ENCODE data around the gene MPZL1.

The MPZL1 gene

DNA sequence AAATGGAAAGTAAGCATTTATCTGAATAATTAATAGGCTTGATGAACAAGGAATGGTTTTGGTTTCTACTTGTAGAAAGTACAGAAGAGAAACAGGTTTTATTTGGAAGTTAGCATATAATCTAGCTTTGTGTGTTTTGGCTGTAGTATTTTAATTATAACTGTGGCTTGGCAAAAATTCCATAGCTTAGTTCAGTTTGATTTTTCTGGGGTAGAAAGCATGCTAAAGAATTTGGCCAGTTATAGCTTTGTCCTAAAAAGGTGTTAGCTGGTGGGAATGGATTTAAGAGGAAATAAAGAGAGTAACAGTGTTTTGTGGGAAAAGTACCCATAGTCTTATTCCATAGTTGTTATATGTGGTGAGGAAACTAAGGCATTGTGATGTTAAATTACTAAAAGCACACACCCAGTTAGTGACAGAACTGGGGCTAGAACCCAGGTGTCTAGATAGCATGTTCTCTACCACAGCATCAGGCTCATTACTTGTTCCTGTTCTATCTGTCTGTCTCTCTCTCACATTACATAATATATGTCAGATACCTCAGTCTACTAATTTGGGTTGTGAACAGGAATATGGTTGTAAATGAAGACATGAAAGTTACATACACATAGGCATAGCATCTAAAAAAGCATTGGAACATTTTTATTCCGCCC is 55.0 kb downstream of the MPZL1 start:
- TF ChIP-seq, protein P1, sequence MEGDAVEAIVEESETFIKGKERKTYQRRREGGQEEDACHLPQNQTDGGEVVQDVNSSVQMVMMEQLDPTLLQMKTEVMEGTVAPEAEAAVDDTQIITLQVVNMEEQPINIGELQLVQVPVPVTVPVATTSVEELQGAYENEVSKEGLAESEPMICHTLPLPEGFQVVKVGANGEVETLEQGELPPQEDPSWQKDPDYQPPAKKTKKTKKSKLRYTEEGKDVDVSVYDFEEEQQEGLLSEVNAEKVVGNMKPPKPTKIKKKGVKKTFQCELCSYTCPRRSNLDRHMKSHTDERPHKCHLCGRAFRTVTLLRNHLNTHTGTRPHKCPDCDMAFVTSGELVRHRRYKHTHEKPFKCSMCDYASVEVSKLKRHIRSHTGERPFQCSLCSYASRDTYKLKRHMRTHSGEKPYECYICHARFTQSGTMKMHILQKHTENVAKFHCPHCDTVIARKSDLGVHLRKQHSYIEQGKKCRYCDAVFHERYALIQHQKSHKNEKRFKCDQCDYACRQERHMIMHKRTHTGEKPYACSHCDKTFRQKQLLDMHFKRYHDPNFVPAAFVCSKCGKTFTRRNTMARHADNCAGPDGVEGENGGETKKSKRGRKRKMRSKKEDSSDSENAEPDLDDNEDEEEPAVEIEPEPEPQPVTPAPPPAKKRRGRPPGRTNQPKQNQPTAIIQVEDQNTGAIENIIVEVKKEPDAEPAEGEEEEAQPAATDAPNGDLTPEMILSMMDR (IDR thresholded peaks at IDR 0.05; ENCODE audit: extremely low read depth, insufficient read depth, missing control alignments) = no peak
- in situ Hi-C loops (cut with MboI; ENCODE audit: low pct_unique_long_range_greater_than_20kb, low sequenced_read_pairs, unreplicated experiment) = no loop called here
- DNase-seq (ENCODE audit: low spot score) = no peak

DNA sequence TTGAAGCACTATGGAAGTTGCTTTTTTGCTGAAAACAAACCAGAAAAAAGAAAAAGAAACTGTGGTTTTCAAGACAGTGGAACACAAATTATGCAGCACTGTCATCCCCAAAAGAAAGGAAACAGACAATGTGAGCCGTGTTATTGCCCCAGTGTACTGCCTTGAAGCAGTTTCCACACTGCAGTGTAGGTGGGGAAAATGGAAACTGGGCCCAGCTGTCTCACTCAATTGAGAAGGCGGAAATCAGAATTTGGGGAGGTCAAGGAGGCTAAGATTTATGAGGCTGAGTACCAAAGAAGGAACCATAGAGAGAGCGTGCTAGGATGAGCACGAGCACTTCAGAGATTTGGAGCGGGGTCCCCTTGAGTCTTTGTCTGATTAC is 55.5 kb downstream of the MPZL1 start:
- DNase-seq (ENCODE audit: low spot score) = no peak
- TF ChIP-seq, protein P1 (IDR thresholded peaks at IDR 0.05; ENCODE audit: extremely low read depth, insufficient read depth, missing control alignments) = no peak
- in situ Hi-C loops (cut with MboI; ENCODE audit: low pct_unique_long_range_greater_than_20kb, low sequenced_read_pairs, unreplicated experiment) = no loop called here

DNA sequence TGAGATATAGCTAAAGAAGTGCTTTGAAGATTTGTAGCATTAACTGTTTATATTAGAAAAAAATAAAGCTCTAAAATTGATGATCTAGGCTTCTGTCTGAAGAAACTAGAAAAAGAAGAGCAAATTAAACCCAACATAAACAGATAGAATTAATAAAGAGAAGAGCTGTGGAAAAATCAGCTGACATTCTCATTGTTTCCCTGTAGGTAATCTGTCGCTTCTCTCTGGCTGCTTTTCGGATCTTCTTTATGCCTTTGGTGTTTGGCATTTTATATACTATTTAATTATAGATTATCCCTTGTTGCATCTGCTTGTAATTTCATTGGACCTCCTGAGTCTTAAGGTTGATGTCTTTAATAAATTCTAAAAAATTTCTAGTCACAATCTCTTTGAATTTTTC is 59.8 kb downstream of the MPZL1 start:
- in situ Hi-C loops (cut with MboI; ENCODE audit: low pct_unique_long_range_greater_than_20kb, low sequenced_read_pairs, unreplicated experiment) = loop anchor here (10.0 kb wide), 1 partner anchor 57 kb away; the partner anchor contains the start of gene MPZL1
- TF ChIP-seq, protein P1 (IDR thresholded peaks at IDR 0.05; ENCODE audit: extremely low read depth, insufficient read depth, missing control alignments) = no peak
- DNase-seq (ENCODE audit: low spot score) = no peak

DNA sequence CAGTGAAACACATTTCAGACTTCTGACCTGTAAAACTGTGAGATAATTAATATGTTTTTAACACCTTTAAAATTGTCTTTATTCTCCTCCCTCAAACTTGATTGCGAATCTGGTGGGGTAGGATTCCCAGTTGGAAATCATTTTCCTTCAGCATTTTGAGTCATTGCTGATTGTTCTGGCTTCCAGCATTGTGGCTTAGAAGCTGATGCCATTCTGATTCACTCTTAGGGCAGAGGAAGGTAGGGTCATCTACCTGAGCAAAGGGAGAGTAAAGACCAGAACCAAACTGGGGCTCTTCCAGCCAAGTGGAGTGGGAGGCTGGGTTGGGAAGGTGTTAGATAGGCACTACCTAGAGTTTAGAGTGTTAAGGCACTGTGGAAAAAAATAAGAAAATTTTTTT is 61.2 kb downstream of the MPZL1 start:
- in situ Hi-C loops (cut with MboI; ENCODE audit: low pct_unique_long_range_greater_than_20kb, low sequenced_read_pairs, unreplicated experiment) = loop anchor here (10.0 kb wide), 1 partner anchor 58 kb away; the partner anchor contains the start of gene MPZL1
- TF ChIP-seq, protein P1 (IDR thresholded peaks at IDR 0.05; ENCODE audit: extremely low read depth, insufficient read depth, missing control alignments) = no peak
- DNase-seq (ENCODE audit: low spot score) = no peak

DNA sequence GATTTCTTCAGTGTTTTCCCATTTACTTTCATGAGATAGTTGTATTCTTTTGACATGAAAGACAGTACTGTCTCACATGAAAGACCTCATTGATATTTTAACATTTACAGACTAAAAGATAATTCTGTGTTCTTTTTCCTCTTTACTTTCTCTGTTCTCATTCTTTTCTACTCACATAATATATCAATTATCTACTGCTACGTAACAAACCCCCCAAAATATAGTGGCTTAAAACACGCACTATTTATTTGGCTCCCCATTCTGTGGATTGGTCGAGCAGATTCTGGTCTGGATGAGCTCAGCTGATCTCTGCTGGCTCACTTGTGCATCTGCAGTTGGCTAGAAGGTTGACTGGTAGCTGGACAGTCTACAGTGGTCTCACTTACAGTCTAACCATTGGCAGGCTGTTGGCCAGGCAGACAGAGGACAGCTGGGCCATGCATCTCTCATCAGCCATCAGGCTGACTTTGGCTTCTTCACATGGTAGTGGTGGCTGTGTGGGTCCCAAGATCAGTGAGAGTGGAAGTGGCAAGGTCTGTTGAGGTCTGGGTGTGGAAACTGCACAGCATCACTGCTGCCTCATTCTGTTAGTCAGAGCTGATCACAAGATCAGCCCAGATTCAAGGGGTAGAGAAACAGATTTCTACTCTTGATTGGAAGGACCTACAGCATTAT is 63.2 kb downstream of the MPZL1 start:
- in situ Hi-C loops (cut with MboI; ENCODE audit: low pct_unique_long_range_greater_than_20kb, low sequenced_read_pairs, unreplicated experiment) = loop anchor here (10.0 kb wide), 1 partner anchor 60 kb away; the partner anchor contains the start of gene MPZL1
- DNase-seq (ENCODE audit: low spot score) = no peak
- TF ChIP-seq, protein P1 (IDR thresholded peaks at IDR 0.05; ENCODE audit: extremely low read depth, insufficient read depth, missing control alignments) = no peak

DNA sequence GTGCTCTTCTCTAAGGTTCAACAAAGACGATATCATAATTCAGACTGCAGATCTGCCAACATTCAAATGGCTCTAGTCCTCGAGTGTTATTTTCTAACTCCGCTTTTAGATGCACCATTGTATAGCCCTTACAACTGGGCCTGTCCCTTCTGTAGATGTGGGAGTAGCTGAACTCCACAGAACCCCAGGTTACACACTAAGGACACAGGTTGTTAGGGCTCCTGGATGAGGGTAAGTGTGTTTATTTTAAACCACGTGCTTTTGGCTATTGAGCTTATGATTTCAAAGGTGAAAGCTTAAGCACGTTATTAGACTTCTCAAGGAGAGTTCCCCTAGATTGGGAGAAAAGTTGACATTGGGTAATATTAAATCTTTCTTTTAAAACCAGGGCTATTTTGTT is 64.7 kb downstream of the MPZL1 start:
- TF ChIP-seq, protein P1 (IDR thresholded peaks at IDR 0.05; ENCODE audit: extremely low read depth, insufficient read depth, missing control alignments) = no peak
- DNase-seq (ENCODE audit: low spot score) = no peak
- in situ Hi-C loops (cut with MboI; ENCODE audit: low pct_unique_long_range_greater_than_20kb, low sequenced_read_pairs, unreplicated experiment) = loop anchor here (10.0 kb wide), 1 partner anchor 62 kb away; the partner anchor contains the start of gene MPZL1
